GM10847 (cell line): ENCODE results near the gene STPG4.

ENCODE experiments used
- POLR2A ChIP-seq: IDR thresholded peaks from 2 replicates; pipeline ENCODE4 v1.6.1; 2011; ENCODE audit not compliant: insufficient read length; ENCODE audit errors: extremely low read depth

Gene STPG4

GRCh38 chr2:47070920-47071824 is 83.9 kb downstream of the STPG4 start:
- TF ChIP-seq POLR2A: no peak

- no peak for TF ChIP-seq POLR2A
These were observed 84.8 kb downstream of the STPG4 start for GRCh38 chr2:47070155-47070919.

GRCh38 chr2:47069628-47070154 is 85.4 kb downstream of the STPG4 start:
- no peak for TF ChIP-seq POLR2A

GRCh38 chr2:47068981-47069627 is 86.0 kb downstream of the STPG4 start:
- no peak for TF ChIP-seq POLR2A

GRCh38 chr2:47067788-47068407 is 87.2 kb downstream of the STPG4 start:
- TF ChIP-seq POLR2A: no peak

GRCh38 chr2:47065771-47066380 is 89.2 kb downstream of the STPG4 start:
- TF ChIP-seq POLR2A: no peak

GRCh38 chr2:47065343-47065742 is 89.8 kb downstream of the STPG4 start:
- TF ChIP-seq POLR2A: no peak

GRCh38 chr2:47064106-47064505 is 91.0 kb downstream of the STPG4 start:
- TF ChIP-seq POLR2A: no peak

- no peak for TF ChIP-seq POLR2A
These were observed 91.6 kb downstream of the STPG4 start for GRCh38 chr2:47063538-47063930.

- TF ChIP-seq POLR2A: no peak
These were observed 92.2 kb downstream of the STPG4 start for GRCh38 chr2:47062681-47063537.

GRCh38 chr2:47061944-47062678 is 93.0 kb downstream of the STPG4 start:
- TF ChIP-seq POLR2A: no peak

GRCh38 chr2:47060652-47061170 is 94.4 kb downstream of the STPG4 start:
- TF ChIP-seq POLR2A: no peak
